Activated CD4-positive, alpha-beta T cell treated with anti-CD3 and anti-CD28 coated beads, Interleukin-2, amount 10 ng/mL, durations not matched to agents 24 days and 14 days (primary cell): ENCODE results near the gene MAGI2. TPM values are rescaled to one million over a fixed set of nuclear protein-coding genes. Genes with fewer than 3 reads are reported as not detected.

Experiments used
- DNase-seq: peaks from one replicate; pipeline ENCODE4 v3.0.0; 2022
- H3K27ac Mint-ChIP-seq: one replicate; pipeline ENCODE4 v1.8.0; 2022; ENCODE audit warnings: mild to moderate bottlenecking, mixed read lengths
- H3K27me3 Mint-ChIP-seq: one replicate; pipeline ENCODE4 v1.8.0; 2022; ENCODE audit warnings: mixed read lengths
- H3K36me3 Mint-ChIP-seq: one replicate; pipeline ENCODE4 v1.8.0; 2022; ENCODE audit warnings: low read depth, mild to moderate bottlenecking, mixed read lengths
- H3K4me1 Mint-ChIP-seq: one replicate; pipeline ENCODE4 v1.8.0; 2021; ENCODE audit warnings: mixed read lengths
- H3K4me3 Mint-ChIP-seq: one replicate; pipeline ENCODE4 v1.8.0; 2022; ENCODE audit warnings: mild to moderate bottlenecking, moderate library complexity, mixed read lengths
- H3K9me3 Mint-ChIP-seq: one replicate; pipeline ENCODE4 v1.8.0; 2021; ENCODE audit warnings: mixed read lengths
- intact Hi-C: fragments of 100-400 bp; cut with micrococcal nuclease; formaldehyde crosslinking; loops from one replicate; pipeline ENCODE4 v1.15.1; 2023
- total RNA-seq: library from RNA; stranded (reverse); gene quantifications from 2 replicates; pipeline ENCODE4 v1.2.3, GENCODE V29; 2022

MAGI2 gene
- total RNA-seq, 1 donor from 2014 or later = 0.12 TPM

DNA sequence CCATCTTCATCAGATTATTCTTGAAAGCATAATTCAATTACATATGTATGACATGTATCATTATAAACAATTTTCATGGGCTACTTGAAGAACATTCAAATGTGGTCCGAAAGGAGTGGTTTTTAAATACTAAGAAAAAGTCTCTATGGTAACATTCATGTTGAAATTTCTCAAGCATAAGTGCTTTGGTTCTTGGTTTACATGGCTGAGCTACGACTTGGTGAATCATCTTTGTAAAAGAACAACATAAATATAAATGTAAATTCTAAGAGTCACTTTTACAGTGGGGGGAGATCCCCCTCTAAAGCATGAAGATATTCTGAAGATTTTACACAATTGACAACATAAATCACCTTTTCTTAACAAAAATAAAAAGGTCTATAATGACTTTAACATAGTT is 118.6 kb downstream of the MAGI2 start:
- H3K27ac Mint-ChIP-seq = no peak overlapping the region
- no peak for DNase-seq
- intact Hi-C loops = no loop called here

DNA sequence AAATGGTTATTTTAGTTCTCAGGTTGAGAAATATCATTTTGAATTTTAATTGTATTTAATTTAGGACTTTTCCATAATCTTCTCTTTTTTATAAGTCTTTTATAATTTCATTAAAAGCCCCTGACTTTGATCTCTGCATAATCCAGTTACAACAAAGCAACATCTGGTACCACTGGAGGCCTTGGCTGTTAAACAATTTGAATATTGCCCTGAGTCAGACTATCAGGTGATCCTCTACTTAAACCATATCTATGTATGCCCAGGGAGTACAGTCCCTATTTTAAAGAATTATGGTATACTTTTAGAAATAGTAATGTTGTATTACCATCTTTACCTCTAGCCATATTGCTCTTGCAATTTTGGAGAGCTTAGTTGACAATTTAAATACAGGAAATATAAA is 119.1 kb downstream of the MAGI2 start:
- Mint-ChIP-seq H3K9me3 (no peaks in the 10 kb centered on the region), H3K27me3 (no peaks in the 10 kb centered on the region), H3K27ac (no peak overlapping the region), H3K36me3 (no peaks in the 10 kb centered on the region), H3K4me3 (no peak overlapping the region), H3K4me1 (no peaks in the 10 kb centered on the region)
- DNase-seq = no peak
- intact Hi-C loops = no loop called here

More for the DNA sequence above, 118.6 kb downstream of the MAGI2 start:
- Mint-ChIP-seq H3K36me3 (no peaks in the 10 kb centered on the region), H3K27me3 (no peaks in the 10 kb centered on the region), H3K9me3 (no peaks in the 10 kb centered on the region), H3K4me1 (no peaks in the 10 kb centered on the region), H3K4me3 (no peak overlapping the region)

DNA sequence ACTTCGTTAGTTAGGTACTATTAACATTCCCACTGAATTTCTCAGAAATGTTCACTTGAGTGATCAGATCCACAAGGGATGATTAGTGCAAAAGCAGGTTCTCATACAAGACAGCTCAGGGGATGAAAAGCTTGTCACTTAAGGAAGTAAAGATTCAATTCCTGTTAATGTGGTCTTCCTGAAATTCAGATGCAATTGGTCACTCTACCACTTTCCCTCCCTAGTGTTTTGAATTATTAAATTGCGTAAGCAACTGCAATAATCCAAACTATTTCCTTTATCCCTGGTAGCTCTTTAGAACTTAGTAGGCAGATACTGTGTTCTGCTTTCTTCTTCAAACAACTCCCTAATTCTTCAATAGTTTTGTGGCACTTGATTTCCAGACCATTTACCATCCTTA is 121.4 kb downstream of the MAGI2 start:
- Mint-ChIP-seq H3K27me3 (no peaks in the 10 kb centered on the region), H3K4me1 (no peaks in the 10 kb centered on the region), H3K27ac (no peak overlapping the region), H3K36me3 (no peaks in the 10 kb centered on the region), H3K9me3 (no peaks in the 10 kb centered on the region), H3K4me3 (no peak overlapping the region)
- DNase-seq = no peak
- intact Hi-C loops = no loop called here

DNA sequence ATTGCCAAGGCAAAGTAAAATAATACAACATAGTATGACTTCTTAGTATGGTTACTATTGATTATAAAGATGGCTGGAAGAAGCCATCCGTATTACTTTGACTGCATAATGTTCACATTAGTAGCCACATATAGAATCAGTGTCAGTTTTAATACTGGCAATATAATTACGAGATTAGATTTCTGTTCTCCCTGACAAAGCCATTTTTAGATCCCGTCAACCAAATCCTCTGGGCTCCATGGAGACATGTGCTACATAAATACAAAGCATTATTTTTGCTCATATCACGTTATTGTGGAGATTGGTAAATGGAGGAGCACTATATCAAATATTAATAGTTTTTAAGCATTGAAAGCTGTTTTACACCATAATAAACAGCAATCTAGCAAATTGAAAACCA is 124.0 kb downstream of the MAGI2 start:
- no peak overlapping the region for H3K27ac Mint-ChIP-seq
- intact Hi-C loops = no loop called here
- H3K27me3 Mint-ChIP-seq = no peaks in the 10 kb centered on the region
- H3K4me1 Mint-ChIP-seq = no peaks in the 10 kb centered on the region
- H3K9me3 Mint-ChIP-seq = no peaks in the 10 kb centered on the region
- H3K36me3 Mint-ChIP-seq = no peaks in the 10 kb centered on the region
- H3K4me3 Mint-ChIP-seq = no peak overlapping the region
- DNase-seq = no peak

DNA sequence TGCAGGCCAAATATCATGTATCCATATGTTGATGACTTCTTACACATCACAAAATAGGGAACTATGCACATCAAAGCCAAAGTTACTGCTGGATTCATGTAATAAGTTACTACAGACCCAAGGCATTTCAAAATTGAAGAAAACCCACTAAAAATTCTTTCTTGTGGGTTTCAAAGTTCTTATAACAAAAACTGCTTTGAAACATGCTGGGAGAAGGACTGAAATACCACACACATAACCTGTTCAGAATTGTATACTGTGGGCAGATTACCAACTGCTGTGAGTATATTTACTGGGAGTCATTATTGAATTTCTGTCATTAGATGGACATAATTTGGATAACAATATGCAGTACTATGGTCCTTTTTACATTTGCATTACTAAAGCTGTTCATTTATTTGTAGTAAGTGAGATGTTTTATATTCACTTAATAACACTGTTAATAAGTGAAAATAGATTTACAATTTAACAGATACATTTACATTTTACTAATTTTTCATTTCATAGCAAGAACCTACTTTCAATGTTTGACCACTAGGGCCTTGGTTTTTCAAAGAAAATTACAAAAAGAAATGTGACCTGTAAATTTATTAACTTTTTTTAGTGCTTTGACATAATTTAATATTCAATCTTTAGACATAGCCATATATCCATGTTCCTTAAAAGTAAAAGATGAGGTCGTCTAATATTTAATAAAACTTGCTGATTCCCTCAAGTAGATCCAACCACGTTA is 132.6 kb downstream of the MAGI2 start:
- no peak for DNase-seq
- Mint-ChIP-seq H3K27ac (no peak overlapping the region), H3K4me3 (no peak overlapping the region), H3K9me3 (no peaks in the 10 kb centered on the region), H3K36me3 (no peaks in the 10 kb centered on the region), H3K4me1 (no peaks in the 10 kb centered on the region), H3K27me3 (no peaks in the 10 kb centered on the region)
- intact Hi-C loops = no loop called here

DNA sequence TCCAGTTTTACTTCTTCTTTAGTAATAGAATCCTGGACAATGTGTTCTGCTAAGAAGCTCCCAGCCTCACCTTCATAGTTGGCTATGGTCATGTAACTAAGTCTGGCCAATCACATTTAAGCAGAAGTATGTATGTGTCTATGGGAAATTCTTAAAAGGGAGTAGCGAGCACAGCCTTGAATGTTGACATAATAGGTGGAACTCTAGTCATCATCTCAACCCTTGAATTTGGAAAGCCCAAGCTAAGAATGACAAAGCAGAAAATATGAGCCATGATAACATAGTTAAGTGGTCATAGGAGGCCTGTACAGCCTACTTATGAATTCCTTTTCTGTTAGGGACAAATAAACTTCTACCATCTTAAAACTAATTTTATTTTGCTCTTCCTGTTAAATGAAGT is 134.1 kb downstream of the MAGI2 start:
- H3K4me1 Mint-ChIP-seq = no peaks in the 10 kb centered on the region
- no peak overlapping the region for H3K27ac Mint-ChIP-seq
- H3K27me3 Mint-ChIP-seq = no peaks in the 10 kb centered on the region
- intact Hi-C loops = no loop called here
- H3K36me3 Mint-ChIP-seq = no peaks in the 10 kb centered on the region
- H3K9me3 Mint-ChIP-seq = no peaks in the 10 kb centered on the region
- no peak for DNase-seq
- no peak overlapping the region for H3K4me3 Mint-ChIP-seq

DNA sequence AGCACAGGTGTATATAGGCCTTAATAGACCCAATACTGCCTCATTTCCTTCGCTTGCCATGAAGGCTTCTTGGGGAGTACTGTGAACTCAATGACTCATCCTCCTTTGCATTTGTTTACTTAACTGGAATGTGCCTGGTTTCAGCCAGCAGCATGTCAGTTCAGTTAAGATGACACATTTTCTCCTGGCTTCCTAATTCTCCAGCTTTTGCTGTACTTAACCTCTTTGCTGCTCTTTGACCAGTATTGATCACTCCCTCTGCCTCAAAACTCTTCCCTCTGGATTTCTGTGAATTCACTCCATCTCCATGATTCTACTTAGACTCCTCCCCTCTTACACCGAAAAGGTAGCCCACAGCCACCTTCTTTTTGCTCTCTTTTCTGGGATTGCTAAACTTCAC is 135.7 kb downstream of the MAGI2 start:
- Mint-ChIP-seq H3K27ac (no peak overlapping the region), H3K36me3 (no peaks in the 10 kb centered on the region), H3K27me3 (no peaks in the 10 kb centered on the region), H3K9me3 (no peaks in the 10 kb centered on the region), H3K4me1 (no peaks in the 10 kb centered on the region), H3K4me3 (no peak overlapping the region)
- intact Hi-C loops = no loop called here
- no peak for DNase-seq

DNA sequence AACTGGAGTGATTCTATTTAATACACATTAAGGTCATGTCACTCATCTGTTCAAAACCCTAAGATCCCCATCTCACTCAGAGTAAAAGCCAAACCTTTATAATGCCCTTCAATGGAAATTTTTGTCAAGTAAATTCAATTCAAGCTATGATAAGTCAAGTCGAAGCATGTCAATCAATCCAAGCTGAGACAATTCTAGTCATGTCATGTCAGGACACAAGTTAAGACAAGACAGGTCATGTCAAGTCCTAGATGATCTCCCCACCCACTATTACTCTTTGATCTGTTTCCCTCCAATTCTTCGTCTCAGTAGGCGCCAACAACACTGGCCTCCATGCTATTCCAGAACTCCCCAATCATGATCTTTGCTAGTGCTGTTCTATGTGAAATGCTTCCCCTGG is 141.4 kb downstream of the MAGI2 start:
- no peaks in the 10 kb centered on the region for H3K4me1 Mint-ChIP-seq
- no peaks in the 10 kb centered on the region for H3K36me3 Mint-ChIP-seq
- no peak for DNase-seq
- no peak overlapping the region for H3K27ac Mint-ChIP-seq
- no peaks in the 10 kb centered on the region for H3K27me3 Mint-ChIP-seq
- H3K4me3 Mint-ChIP-seq = no peak overlapping the region
- intact Hi-C loops = no loop called here
- H3K9me3 Mint-ChIP-seq = no peaks in the 10 kb centered on the region

DNA sequence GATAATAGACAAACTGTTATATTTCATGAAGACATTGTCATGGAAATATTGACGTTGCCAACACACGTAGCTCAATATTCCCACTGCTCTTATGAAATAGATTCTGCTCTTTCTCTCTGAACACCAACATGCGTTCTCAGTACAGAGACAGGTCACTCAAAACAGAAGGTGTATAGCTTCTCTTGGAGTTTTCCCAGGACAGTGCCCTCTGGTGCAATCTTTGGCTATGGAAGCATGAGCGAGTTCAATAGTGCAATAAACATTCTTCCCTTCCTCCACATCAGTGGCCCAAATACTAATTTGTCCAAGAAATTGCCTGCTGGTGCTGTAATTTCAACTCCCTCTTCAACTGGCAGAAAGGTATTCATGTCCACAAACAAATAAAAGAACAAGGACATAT is 145.3 kb downstream of the MAGI2 start:
- intact Hi-C loops = no loop called here
- H3K4me3 Mint-ChIP-seq = no peak overlapping the region
- H3K27ac Mint-ChIP-seq = no peak overlapping the region
- no peaks in the 10 kb centered on the region for H3K27me3 Mint-ChIP-seq
- H3K4me1 Mint-ChIP-seq = no peaks in the 10 kb centered on the region
- DNase-seq = no peak
- H3K9me3 Mint-ChIP-seq = no peaks in the 10 kb centered on the region
- no peaks in the 10 kb centered on the region for H3K36me3 Mint-ChIP-seq

DNA sequence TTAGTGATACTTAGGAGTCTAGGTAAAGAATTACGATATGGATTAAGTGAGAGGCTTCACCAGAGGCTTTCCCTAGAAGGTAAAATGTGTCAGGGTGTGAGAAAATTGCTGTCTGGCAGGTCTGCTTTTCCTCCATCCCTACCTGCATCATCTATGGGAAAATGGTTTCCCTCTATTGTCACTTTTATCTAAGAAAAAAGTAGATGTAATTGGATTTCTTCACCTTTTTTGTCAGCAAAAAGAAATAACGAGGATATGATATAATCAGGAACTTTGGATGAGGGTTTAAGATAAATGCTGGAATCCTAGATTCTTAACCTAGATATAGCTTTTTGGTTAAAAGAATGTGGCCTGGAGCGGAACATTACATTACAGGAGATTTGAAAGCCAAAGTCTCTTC is 146.1 kb downstream of the MAGI2 start:
- Mint-ChIP-seq H3K4me1 (no peaks in the 10 kb centered on the region), H3K27me3 (no peaks in the 10 kb centered on the region), H3K9me3 (no peaks in the 10 kb centered on the region), H3K36me3 (no peaks in the 10 kb centered on the region), H3K27ac (no peak overlapping the region), H3K4me3 (no peak overlapping the region)
- intact Hi-C loops = no loop called here
- DNase-seq = no peak

DNA sequence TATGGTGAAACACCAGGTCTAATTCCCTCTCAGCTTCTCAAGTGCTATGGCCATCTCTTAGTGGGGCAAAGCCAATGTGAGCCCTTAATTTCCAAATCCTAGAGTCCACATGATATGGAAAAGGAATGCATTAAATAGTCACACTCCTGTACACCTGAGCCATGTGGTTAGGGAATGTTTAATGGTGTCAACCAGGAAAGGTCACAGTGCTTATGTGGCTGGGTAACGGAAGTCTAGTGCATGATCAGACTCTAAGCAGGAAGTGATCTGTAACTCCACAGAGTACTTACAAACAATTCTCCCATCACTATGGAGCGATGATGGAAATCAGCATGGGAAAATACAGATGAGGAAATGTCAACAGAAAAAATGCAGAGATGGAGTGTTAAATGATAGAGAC is 148.8 kb downstream of the MAGI2 start:
- DNase-seq = no peak
- Mint-ChIP-seq H3K4me3 (no peak overlapping the region), H3K4me1 (no peaks in the 10 kb centered on the region), H3K27me3 (no peaks in the 10 kb centered on the region), H3K36me3 (no peaks in the 10 kb centered on the region), H3K9me3 (no peaks in the 10 kb centered on the region), H3K27ac (no peak overlapping the region)
- intact Hi-C loops = no loop called here

DNA sequence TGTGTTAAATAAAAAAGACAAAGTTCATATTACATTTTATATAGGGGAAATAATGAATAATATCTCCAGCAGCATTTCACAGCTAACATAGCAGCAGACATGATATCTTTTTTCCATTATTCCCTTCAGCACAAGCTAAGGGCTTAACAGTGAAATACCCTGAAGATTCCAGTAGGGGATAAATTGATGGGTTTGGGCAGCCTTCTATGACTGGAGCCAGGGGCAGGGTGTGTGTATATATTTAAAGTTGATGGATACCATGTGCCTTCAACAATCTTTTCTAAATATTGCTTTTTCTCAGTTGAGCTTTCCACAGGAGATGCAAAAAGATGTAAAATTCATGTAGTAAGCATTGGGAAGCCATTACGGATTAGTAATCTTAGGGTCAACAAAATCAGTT is 151.2 kb downstream of the MAGI2 start:
- Mint-ChIP-seq H3K4me3 (no peak overlapping the region), H3K27me3 (no peaks in the 10 kb centered on the region), H3K9me3 (no peaks in the 10 kb centered on the region), H3K4me1 (no peaks in the 10 kb centered on the region), H3K36me3 (no peaks in the 10 kb centered on the region), H3K27ac (no peak overlapping the region)
- DNase-seq = no peak
- intact Hi-C loops = no loop called here

DNA sequence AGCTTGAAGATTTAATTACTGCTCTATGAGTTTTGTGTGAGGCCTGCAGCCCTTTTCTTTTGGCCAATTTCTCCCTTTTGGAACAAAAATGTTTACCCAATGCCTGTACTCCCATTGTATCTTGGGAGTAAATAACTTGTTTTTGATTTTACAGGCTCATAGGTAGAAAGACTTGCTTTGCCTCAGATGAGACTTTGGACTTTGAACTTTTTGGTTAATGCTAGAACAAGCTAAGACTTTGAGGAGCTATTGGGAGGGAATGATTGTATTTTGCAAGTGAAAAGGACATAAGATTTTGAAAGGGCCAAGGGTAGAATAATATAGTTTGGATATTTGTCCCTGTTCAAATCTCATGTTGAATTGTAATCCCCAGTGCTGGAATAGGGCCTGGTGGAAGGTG is 152.0 kb downstream of the MAGI2 start:
- H3K27ac Mint-ChIP-seq = no peak overlapping the region
- H3K27me3 Mint-ChIP-seq = no peaks in the 10 kb centered on the region
- no peaks in the 10 kb centered on the region for H3K4me1 Mint-ChIP-seq
- H3K36me3 Mint-ChIP-seq = no peaks in the 10 kb centered on the region
- no peaks in the 10 kb centered on the region for H3K9me3 Mint-ChIP-seq
- no peak for DNase-seq
- intact Hi-C loops = no loop called here
- H3K4me3 Mint-ChIP-seq = no peak overlapping the region

DNA sequence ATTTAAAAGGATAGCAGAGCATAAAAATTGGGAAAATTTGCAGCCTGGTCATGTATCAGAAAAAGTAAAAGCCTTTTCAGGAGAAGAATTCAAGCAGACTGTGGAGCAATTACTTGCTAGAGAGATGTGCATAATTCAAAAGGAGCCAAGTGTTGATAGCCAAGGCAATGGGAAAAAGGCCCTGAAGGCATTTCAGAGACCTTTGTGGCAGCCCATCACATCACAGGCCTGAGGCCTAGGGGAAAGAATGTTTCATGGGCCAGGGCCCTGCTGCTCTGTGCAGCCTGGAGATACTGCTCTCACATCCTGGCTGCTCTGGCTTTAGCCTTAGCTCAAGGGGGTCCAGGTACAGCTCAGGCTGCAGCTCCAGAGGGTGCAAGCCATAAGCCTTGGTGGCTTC is 152.9 kb downstream of the MAGI2 start:
- intact Hi-C loops = no loop called here
- H3K27me3 Mint-ChIP-seq = no peaks in the 10 kb centered on the region

DNA sequence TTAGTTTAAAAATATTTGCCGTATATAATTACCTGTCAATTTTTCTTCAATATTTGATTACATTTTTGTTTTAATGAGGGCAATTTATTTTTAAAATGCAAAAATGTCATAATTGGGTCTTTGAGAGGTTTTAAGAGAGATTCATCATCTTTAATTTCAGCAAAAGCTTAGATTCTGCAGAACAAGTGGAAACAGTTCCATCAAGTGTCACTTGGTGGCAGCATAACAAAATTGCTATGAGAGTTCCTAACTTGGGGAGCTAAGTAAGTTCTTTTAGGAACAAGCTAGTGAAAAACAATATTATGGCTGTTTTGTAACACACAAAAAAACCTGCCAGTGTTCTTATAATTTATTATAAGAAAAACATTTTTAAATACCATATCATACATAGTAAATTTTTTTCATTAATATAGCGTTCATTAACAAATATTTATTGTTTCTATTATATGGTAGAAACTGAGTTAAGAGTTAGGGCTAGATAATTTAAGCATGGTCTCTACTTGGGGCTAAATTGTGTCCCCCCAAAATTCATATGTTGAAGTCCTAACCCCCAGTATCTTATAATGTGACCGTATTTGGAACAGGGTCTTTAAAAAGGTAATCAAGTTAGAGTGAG is 155.2 kb downstream of the MAGI2 start:
- DNase-seq = no peak
- intact Hi-C loops = loop anchor here (10.0 kb wide), 1 partner anchor 717 kb away; no protein-coding TSS in a partner anchor
- Mint-ChIP-seq H3K27ac (no peak overlapping the region), H3K4me1 (no peaks in the 10 kb centered on the region), H3K27me3 (no peaks in the 10 kb centered on the region), H3K9me3 (no peaks in the 10 kb centered on the region), H3K36me3 (no peaks in the 10 kb centered on the region), H3K4me3 (no peak overlapping the region)

More for the DNA sequence above, 152.9 kb downstream of the MAGI2 start:
- no peak overlapping the region for H3K4me3 Mint-ChIP-seq
- no peaks in the 10 kb centered on the region for H3K9me3 Mint-ChIP-seq
- H3K4me1 Mint-ChIP-seq = no peaks in the 10 kb centered on the region
- no peak for DNase-seq
- H3K36me3 Mint-ChIP-seq = no peaks in the 10 kb centered on the region
- H3K27ac Mint-ChIP-seq = no peak overlapping the region
